Measurements from ENCODE around the gene RBBP8.

Gene RBBP8

DNA sequence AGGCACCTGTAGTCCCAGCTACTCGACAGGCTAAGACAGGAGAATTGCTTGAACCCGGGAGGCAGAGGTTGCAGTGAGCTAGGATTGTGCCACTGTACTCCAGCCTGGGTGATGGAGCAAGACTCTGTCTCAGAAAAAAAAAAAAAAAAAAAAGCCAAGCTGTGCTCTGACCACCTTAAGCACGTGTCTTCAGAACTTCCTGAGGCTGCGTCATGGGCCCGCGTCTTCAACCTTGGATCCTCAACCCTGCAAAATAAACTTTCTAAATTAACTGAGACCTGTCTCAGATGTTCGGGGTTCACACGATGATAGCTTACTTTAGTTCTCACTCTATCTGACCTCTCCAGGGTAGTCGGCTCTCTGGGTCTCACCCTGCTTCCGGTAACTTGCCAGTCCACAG lies 136.4 kb downstream of the RBBP8 start:
- no peak for ATAC-seq
- TF ChIP-seq, protein P1, sequence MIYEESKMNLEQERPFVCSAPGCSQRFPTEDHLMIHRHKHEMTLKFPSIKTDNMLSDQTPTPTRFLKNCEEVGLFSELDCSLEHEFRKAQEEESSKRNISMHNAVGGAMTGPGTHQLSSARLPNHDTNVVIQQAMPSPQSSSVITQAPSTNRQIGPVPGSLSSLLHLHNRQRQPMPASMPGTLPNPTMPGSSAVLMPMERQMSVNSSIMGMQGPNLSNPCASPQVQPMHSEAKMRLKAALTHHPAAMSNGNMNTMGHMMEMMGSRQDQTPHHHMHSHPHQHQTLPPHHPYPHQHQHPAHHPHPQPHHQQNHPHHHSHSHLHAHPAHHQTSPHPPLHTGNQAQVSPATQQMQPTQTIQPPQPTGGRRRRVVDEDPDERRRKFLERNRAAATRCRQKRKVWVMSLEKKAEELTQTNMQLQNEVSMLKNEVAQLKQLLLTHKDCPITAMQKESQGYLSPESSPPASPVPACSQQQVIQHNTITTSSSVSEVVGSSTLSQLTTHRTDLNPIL (CRISPR knock-in tag; IDR thresholded peaks at IDR 0.05; ENCODE audit: low read depth), result no peak
- TF ChIP-seq, protein P2, sequence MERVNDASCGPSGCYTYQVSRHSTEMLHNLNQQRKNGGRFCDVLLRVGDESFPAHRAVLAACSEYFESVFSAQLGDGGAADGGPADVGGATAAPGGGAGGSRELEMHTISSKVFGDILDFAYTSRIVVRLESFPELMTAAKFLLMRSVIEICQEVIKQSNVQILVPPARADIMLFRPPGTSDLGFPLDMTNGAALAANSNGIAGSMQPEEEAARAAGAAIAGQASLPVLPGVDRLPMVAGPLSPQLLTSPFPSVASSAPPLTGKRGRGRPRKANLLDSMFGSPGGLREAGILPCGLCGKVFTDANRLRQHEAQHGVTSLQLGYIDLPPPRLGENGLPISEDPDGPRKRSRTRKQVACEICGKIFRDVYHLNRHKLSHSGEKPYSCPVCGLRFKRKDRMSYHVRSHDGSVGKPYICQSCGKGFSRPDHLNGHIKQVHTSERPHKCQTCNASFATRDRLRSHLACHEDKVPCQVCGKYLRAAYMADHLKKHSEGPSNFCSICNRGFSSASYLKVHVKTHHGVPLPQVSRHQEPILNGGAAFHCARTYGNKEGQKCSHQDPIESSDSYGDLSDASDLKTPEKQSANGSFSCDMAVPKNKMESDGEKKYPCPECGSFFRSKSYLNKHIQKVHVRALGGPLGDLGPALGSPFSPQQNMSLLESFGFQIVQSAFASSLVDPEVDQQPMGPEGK (CRISPR knock-in tag; IDR thresholded peaks at IDR 0.05; ENCODE audit: borderline replicate concordance), result no peak
- no peak for TF ChIP-seq TCF4 (CRISPR knock-in tag; IDR thresholded peaks at IDR 0.05; ENCODE audit: borderline replicate concordance)
- no peak for TF ChIP-seq BACH2 (CRISPR knock-in tag; IDR thresholded peaks at IDR 0.05; ENCODE audit: borderline replicate concordance)
- TF ChIP-seq, protein P3, sequence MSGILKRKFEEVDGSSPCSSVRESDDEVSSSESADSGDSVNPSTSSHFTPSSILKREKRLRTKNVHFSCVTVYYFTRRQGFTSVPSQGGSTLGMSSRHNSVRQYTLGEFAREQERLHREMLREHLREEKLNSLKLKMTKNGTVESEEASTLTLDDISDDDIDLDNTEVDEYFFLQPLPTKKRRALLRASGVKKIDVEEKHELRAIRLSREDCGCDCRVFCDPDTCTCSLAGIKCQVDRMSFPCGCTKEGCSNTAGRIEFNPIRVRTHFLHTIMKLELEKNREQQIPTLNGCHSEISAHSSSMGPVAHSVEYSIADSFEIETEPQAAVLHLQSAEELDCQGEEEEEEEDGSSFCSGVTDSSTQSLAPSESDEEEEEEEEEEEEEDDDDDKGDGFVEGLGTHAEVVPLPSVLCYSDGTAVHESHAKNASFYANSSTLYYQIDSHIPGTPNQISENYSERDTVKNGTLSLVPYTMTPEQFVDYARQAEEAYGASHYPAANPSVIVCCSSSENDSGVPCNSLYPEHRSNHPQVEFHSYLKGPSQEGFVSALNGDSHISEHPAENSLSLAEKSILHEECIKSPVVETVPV (CRISPR knock-in tag; IDR thresholded peaks at IDR 0.05), result no peak
- TF ChIP-seq, protein P4, sequence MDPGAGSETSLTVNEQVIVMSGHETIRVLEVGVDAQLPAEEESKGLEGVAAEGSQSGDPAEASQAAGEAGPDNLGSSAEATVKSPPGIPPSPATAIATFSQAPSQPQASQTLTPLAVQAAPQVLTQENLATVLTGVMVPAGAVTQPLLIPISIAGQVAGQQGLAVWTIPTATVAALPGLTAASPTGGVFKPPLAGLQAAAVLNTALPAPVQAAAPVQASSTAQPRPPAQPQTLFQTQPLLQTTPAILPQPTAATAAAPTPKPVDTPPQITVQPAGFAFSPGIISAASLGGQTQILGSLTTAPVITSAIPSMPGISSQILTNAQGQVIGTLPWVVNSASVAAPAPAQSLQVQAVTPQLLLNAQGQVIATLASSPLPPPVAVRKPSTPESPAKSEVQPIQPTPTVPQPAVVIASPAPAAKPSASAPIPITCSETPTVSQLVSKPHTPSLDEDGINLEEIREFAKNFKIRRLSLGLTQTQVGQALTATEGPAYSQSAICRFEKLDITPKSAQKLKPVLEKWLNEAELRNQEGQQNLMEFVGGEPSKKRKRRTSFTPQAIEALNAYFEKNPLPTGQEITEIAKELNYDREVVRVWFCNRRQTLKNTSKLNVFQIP (CRISPR knock-in tag; IDR thresholded peaks at IDR 0.05; ENCODE audit: borderline replicate concordance, low read depth), result no peak
- TF ChIP-seq ZFP30 (CRISPR knock-in tag; IDR thresholded peaks at IDR 0.05), result no peak
- TF ChIP-seq, protein P5, sequence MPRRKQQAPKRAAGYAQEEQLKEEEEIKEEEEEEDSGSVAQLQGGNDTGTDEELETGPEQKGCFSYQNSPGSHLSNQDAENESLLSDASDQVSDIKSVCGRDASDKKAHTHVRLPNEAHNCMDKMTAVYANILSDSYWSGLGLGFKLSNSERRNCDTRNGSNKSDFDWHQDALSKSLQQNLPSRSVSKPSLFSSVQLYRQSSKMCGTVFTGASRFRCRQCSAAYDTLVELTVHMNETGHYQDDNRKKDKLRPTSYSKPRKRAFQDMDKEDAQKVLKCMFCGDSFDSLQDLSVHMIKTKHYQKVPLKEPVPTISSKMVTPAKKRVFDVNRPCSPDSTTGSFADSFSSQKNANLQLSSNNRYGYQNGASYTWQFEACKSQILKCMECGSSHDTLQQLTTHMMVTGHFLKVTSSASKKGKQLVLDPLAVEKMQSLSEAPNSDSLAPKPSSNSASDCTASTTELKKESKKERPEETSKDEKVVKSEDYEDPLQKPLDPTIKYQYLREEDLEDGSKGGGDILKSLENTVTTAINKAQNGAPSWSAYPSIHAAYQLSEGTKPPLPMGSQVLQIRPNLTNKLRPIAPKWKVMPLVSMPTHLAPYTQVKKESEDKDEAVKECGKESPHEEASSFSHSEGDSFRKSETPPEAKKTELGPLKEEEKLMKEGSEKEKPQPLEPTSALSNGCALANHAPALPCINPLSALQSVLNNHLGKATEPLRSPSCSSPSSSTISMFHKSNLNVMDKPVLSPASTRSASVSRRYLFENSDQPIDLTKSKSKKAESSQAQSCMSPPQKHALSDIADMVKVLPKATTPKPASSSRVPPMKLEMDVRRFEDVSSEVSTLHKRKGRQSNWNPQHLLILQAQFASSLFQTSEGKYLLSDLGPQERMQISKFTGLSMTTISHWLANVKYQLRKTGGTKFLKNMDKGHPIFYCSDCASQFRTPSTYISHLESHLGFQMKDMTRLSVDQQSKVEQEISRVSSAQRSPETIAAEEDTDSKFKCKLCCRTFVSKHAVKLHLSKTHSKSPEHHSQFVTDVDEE (CRISPR knock-in tag; IDR thresholded peaks at IDR 0.05), result no peak
- no peak for TF ChIP-seq ZNF70 (CRISPR knock-in tag; IDR thresholded peaks at IDR 0.05)
- no peak for TF ChIP-seq ARNTL (CRISPR knock-in tag; IDR thresholded peaks at IDR 0.05; ENCODE audit: borderline replicate concordance, low read depth)
- no peak for TF ChIP-seq SNAI2 (CRISPR knock-in tag; IDR thresholded peaks at IDR 0.05)
- no peak for TF ChIP-seq ZNF8 (CRISPR knock-in tag; IDR thresholded peaks at IDR 0.05)
- no peak for TF ChIP-seq GLIS3 (CRISPR knock-in tag; IDR thresholded peaks at IDR 0.05)
- TF ChIP-seq RARB (CRISPR knock-in tag; IDR thresholded peaks at IDR 0.05), result no peak
- no peak for TF ChIP-seq TOX (CRISPR knock-in tag; IDR thresholded peaks at IDR 0.05; ENCODE audit: borderline replicate concordance)
- TF ChIP-seq ZFP3 (CRISPR knock-in tag; IDR thresholded peaks at IDR 0.05), result no peak
- no peak for TF ChIP-seq ESRRG (CRISPR knock-in tag; IDR thresholded peaks at IDR 0.05)
- no peak for TF ChIP-seq ZC3H10 (CRISPR knock-in tag; IDR thresholded peaks at IDR 0.05)
- no peak for TF ChIP-seq CSDC2 (CRISPR knock-in tag; IDR thresholded peaks at IDR 0.05)

DNA sequence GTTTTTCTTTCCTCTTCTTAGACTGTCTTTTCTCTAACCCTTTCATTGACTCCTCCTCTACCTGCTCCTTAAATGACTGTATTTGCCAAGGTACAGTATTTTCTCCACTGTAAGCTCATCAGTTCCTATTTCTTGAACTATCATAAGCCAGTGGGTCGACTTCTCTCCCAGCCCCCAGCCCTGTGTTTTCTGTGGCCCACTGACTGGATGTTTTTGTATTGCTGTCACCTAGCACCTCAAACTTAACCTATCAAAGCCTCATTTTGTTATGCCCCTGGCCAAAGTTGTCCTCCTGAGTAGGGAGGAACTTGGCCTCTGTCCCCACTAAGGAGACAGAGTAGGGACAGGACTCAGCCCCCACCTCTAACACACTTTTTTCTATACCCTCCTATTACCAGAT lies 136.8 kb downstream of the RBBP8 start:
- ATAC-seq, result no peak
- TF ChIP-seq ZFP30 (CRISPR knock-in tag; IDR thresholded peaks at IDR 0.05) (no peak), OSR1 (CRISPR knock-in tag; IDR thresholded peaks at IDR 0.05) (no peak), ZNF565 (CRISPR knock-in tag; conservative IDR thresholded peaks at IDR 0.05; ENCODE audit: low read depth) (no peak), ZNF70 (CRISPR knock-in tag; IDR thresholded peaks at IDR 0.05) (no peak), ZNF8 (CRISPR knock-in tag; IDR thresholded peaks at IDR 0.05) (no peak), SNAI2 (CRISPR knock-in tag; IDR thresholded peaks at IDR 0.05) (no peak), ZFP3 (CRISPR knock-in tag; IDR thresholded peaks at IDR 0.05) (no peak), TCF4 (CRISPR knock-in tag; IDR thresholded peaks at IDR 0.05; ENCODE audit: borderline replicate concordance) (no peak), CSDC2 (CRISPR knock-in tag; IDR thresholded peaks at IDR 0.05) (no peak), ARNTL (CRISPR knock-in tag; IDR thresholded peaks at IDR 0.05; ENCODE audit: borderline replicate concordance, low read depth) (no peak), BACH2 (CRISPR knock-in tag; IDR thresholded peaks at IDR 0.05; ENCODE audit: borderline replicate concordance) (no peak), ESRRG (CRISPR knock-in tag; IDR thresholded peaks at IDR 0.05) (no peak), ZC3H10 (CRISPR knock-in tag; IDR thresholded peaks at IDR 0.05) (no peak)
- TF ChIP-seq, protein P4 (CRISPR knock-in tag; IDR thresholded peaks at IDR 0.05; ENCODE audit: borderline replicate concordance, low read depth), result no peak
- TF ChIP-seq, protein P3 (CRISPR knock-in tag; IDR thresholded peaks at IDR 0.05), result no peak
- TF ChIP-seq, protein P5 (CRISPR knock-in tag; IDR thresholded peaks at IDR 0.05), result no peak
- TF ChIP-seq, protein P1 (CRISPR knock-in tag; IDR thresholded peaks at IDR 0.05; ENCODE audit: low read depth), result no peak

Data from SK-N-SH treated with all-trans-retinoic acid at 6 μM for 48 hours (cell line).